Upper lobe of right lung (tissue), 1 donor: Measurements from ENCODE around the gene CAMTA1. TPM values are rescaled to one million over a fixed set of nuclear protein-coding genes. Genes with fewer than 3 reads are reported as not detected.

ENCODE experiments used
- ATAC-seq: fragments of 200-7000 bp; cut with Tn5 transposase; one replicate; pipeline ENCODE4 v1.9.1; 2020; ENCODE audit warnings: mild to moderate bottlenecking, moderate library complexity
- DNase-seq: peaks from one replicate; pipeline ENCODE4 v3.0.0-alpha.2; 2020
- H3K27ac ChIP-seq: fragments of 200-600 bp; one replicate; pipeline ENCODE4 v1.8.0; 2022
- H3K27me3 ChIP-seq: fragments of 200-600 bp; one replicate; pipeline ENCODE4 v1.8.0; 2022; ENCODE audit warnings: mild to moderate bottlenecking
- H3K36me3 ChIP-seq: fragments of 200-600 bp; one replicate; pipeline ENCODE4 v1.8.0; 2022
- H3K4me1 ChIP-seq: fragments of 200-600 bp; one replicate; pipeline ENCODE4 v1.8.0; 2022
- H3K4me3 ChIP-seq: fragments of 200-600 bp; one replicate; pipeline ENCODE4 v1.8.0; 2022; ENCODE audit warnings: mild to moderate bottlenecking
- H3K9me3 ChIP-seq: fragments of 200-600 bp; one replicate; pipeline ENCODE4 v1.8.0; 2022
- intact Hi-C: fragments of 100-400 bp; cut with DNase I; formaldehyde crosslinking; loops from one replicate; pipeline ENCODE4 v1.11.0; 2022
- total RNA-seq: library from RNA; stranded (reverse); fragmentation: NEBNext Ultra II Directional; extraction: Animal tissue kit (Norgen Biotek cat#: 25700); gene quantifications from one replicate; pipeline ENCODE4 v1.2.1, GENCODE V29; 2021
- TF ChIP-seq, protein P1 (sequence below): fragments of 200-600 bp; IDR thresholded peaks from one replicate; pipeline ENCODE4 v1.8.0; 2022; ENCODE audit warnings: antibody characterized with exemption
- donor health status: DM: no; HTN: yes; CAD: no; lungs with severe emphysema.

Gene CAMTA1
- total RNA-seq, 1 donor from 2014 or later: 63.4 TPM

GRCh38 chr1:7313081-7313546, 527.9 kb downstream of the CAMTA1 start:
- no peak for DNase-seq
- TF ChIP-seq, protein P1, sequence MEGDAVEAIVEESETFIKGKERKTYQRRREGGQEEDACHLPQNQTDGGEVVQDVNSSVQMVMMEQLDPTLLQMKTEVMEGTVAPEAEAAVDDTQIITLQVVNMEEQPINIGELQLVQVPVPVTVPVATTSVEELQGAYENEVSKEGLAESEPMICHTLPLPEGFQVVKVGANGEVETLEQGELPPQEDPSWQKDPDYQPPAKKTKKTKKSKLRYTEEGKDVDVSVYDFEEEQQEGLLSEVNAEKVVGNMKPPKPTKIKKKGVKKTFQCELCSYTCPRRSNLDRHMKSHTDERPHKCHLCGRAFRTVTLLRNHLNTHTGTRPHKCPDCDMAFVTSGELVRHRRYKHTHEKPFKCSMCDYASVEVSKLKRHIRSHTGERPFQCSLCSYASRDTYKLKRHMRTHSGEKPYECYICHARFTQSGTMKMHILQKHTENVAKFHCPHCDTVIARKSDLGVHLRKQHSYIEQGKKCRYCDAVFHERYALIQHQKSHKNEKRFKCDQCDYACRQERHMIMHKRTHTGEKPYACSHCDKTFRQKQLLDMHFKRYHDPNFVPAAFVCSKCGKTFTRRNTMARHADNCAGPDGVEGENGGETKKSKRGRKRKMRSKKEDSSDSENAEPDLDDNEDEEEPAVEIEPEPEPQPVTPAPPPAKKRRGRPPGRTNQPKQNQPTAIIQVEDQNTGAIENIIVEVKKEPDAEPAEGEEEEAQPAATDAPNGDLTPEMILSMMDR: no peak
- H3K36me3 ChIP-seq: no peaks in the 10 kb centered on the region

DNA sequence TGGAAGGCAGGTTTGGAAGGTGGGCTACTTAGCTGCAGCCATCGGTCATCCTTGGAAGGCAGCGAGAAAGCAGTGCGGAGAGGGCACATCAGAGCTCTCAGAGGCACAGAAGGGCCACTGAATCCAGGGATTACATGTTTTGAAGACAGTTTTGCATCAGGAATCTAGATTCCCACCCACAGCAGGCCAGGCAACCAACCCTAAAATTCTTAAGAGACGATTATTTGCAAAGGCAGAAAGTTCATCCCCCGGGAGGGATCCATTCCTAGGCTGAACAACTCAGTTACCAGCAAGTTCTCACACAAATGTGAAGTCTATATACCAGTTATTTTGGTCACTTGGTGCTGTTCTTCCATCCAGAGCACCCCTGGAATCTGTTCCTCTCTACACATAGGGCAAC, 528.6 kb downstream of the CAMTA1 start:
- TF ChIP-seq, protein P1: no peak

More at GRCh38 chr1:7313081-7313546, 527.9 kb downstream of the CAMTA1 start:
- intact Hi-C loops: no loop called here
- no peaks in the 10 kb centered on the region for H3K9me3 ChIP-seq
- no peak for ATAC-seq
- H3K4me1 ChIP-seq: no peaks in the 10 kb centered on the region
- H3K27me3 ChIP-seq: no peaks in the 10 kb centered on the region
- H3K27ac ChIP-seq: no peak overlapping the region
- H3K4me3 ChIP-seq: no peak overlapping the region

DNA sequence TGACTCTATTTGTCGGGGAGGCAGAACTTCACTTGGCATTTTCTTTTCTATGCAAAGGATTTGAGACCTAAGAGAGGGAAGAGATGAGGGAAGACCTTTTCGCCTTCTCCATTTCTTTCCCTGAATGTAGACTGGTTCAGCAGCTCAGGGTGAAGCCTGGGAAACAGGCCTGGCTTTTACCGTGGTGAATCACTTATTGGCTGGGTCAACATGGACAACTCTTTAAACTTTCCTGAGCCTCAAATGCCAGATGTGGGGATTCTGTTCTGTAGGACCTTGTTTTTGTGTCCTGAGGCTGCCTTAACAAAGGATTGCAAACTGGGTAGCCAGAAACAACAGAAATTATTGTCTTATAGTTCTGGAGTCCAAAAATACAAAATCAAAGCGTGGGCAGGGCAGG, 530.1 kb downstream of the CAMTA1 start:
- Histone ChIP-seq H3K4me1 (no peaks in the 10 kb centered on the region), H3K27me3 (no peaks in the 10 kb centered on the region), H3K9me3 (no peaks in the 10 kb centered on the region), H3K4me3 (no peak overlapping the region), H3K36me3 (no peaks in the 10 kb centered on the region), H3K27ac (no peak overlapping the region)
- intact Hi-C loops: no loop called here
- ATAC-seq (no peak), DNase-seq (no peak)
- TF ChIP-seq, protein P1: no peak

More for the DNA sequence above, 528.6 kb downstream of the CAMTA1 start:
- intact Hi-C loops: no loop called here
- Histone ChIP-seq H3K4me3 (no peak overlapping the region), H3K9me3 (no peaks in the 10 kb centered on the region), H3K27ac (no peak overlapping the region), H3K4me1 (no peaks in the 10 kb centered on the region), H3K36me3 (no peaks in the 10 kb centered on the region), H3K27me3 (no peaks in the 10 kb centered on the region)
- ATAC-seq (no peak), DNase-seq (no peak)

DNA sequence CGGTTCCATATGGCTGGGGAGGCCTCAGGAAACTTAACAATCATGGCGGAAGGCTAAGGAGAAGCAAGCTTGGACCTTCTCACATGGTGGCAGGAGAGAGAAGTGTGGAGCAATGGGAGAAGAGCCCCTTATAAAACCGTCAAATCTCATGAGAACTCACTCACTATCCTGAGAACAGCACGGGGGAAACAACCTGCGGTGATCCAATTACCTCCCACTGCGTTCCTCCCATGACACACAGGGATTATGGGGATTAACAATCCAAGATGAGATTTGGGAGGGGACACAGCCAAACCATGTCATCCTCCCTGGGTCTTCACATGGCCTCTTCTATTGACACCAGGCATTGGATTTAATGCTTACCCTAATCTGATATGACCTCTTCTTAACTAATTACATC, 530.7 kb downstream of the CAMTA1 start:
- intact Hi-C loops: no loop called here
- Histone ChIP-seq H3K4me1 (no peaks in the 10 kb centered on the region), H3K27me3 (no peaks in the 10 kb centered on the region), H3K4me3 (no peak overlapping the region), H3K27ac (no peak overlapping the region), H3K36me3 (no peaks in the 10 kb centered on the region), H3K9me3 (no peaks in the 10 kb centered on the region)
- TF ChIP-seq, protein P1: no peak
- ATAC-seq (no peak), DNase-seq (no peak)

DNA sequence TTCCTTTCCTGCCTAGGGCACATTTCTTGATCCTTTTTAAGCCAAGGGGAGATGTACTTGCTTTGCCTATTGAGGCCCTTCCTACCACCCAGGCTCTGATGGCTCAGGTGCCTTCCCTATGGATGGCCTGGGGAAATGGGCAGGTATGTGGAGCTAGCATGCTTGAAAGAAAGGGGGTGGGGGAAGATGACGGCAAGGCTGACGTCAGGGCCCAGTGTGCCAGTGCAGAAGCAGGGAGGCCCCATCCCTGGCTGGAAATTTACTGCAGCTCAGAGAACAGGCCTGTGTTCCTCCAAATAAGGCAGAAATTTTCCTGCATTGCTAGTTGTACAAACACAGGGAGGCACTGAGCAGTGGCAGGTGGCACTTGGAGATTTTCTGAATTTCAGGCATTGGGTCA, 532.6 kb downstream of the CAMTA1 start:
- DNase-seq: no peak
- Histone ChIP-seq H3K4me1 (no peaks in the 10 kb centered on the region), H3K27me3 (no peaks in the 10 kb centered on the region), H3K27ac (no peak overlapping the region), H3K4me3 (no peak overlapping the region), H3K36me3 (no peaks in the 10 kb centered on the region), H3K9me3 (no peaks in the 10 kb centered on the region)
- no peak for ATAC-seq
- TF ChIP-seq, protein P1: no peak
- intact Hi-C loops: no loop called here

GRCh38 chr1:7319196-7319595, 533.9 kb downstream of the CAMTA1 start:
- Histone ChIP-seq H3K4me3 (no peak overlapping the region), H3K9me3 (no peaks in the 10 kb centered on the region), H3K36me3 (no peaks in the 10 kb centered on the region), H3K27me3 (no peaks in the 10 kb centered on the region), H3K4me1 (no peaks in the 10 kb centered on the region), H3K27ac (no peak overlapping the region)
- DNase-seq (no peak), ATAC-seq (no peak)
- TF ChIP-seq, protein P1: no peak
- intact Hi-C loops: no loop called here
